Glomerular visceral epithelial cell (primary cell): ENCODE measurements around the gene RXRA.
"Not testable (repeated sequence)": the region's sequence is repeated elsewhere in the genome, so short reads cannot be mapped to it uniquely, and the experiment has no call there.

Experiments used
- DNase-seq: peaks from one replicate; pipeline ENCODE4 v3.0.0-alpha.2; 2016; ENCODE audit errors: extremely low spot score

RXRA gene

GRCh38 chr9:134307674-134308638, 18.3 kb upstream of the RXRA start:
- no peak for DNase-seq

- not testable (repeated sequence) for DNase-seq
Observed at GRCh38 chr9:134308639-134309220, 17.5 kb upstream of the RXRA start.

- DNase-seq: no peak
Observed at GRCh38 chr9:134313470-134313869, 12.8 kb upstream of the RXRA start.

GRCh38 chr9:134314039-134314949, 12.0 kb upstream of the RXRA start:
- DNase-seq: no peak

- DNase-seq: no peak
Observed at GRCh38 chr9:134314950-134315715, 11.1 kb upstream of the RXRA start.

GRCh38 chr9:134315716-134316448, 10.4 kb upstream of the RXRA start:
- DNase-seq: no peak

DNA sequence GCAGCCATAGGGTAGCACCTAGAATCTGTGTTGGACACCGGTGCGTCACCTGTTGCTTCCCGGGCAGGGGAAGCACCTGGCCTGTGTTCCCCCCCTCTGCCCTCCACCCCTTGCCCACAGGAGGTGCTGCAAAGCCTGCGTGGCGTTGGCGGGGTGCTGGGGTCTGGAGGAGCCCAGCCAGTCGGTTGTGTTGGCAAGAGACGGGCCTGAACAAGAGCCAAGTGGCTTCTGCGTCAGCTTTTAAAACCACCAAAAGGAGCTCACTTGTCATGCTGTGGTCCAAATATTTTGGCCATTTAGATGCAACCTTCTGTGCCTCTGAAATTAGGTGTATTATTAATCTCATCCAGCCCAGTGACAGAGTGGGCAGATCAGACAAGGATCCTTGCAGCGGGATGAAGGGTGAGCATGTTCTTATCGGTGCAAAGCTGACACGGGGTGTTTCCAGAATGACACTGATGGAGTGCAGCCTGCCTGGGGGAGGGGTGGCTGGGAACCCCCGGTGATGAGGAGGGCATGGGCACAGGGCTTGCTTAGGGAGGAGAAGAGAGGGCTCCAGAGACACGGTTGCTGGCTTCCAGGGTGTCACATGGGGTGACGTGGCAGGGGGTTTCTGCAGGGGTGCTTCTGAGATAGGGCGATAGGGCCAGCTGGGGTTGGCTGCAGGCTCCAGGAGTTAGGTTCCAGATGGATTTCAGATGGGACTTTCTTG, 9.7 kb upstream of the RXRA start:
- no peak for DNase-seq

GRCh38 chr9:134317400-134317789, 8.9 kb upstream of the RXRA start:
- no peak for DNase-seq

GRCh38 chr9:134317790-134318414, 8.4 kb upstream of the RXRA start:
- DNase-seq: no peak

DNA sequence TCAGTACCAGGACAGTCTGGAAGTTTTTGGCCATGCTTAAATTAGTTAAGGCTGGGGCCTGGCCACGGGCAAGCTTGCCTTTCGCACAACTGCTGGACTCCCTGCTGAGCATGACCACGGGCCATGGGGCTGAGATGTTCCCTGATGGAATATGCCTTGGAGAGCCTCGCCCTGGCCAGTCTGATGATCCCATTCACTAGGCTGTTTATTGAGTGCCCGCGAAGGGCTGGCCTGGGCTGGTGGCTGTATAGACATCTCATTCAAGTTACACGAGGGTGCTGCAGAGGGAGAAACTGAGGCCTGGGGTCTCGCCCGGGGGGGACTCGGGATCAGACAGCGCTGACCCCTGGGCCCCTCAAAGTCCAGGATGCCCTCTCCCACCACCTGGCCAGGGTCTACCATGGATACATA, 7.8 kb upstream of the RXRA start:
- DNase-seq: no peak

- no peak for DNase-seq
Observed at GRCh38 chr9:134318941-134319305, 7.3 kb upstream of the RXRA start.

- DNase-seq: no peak
Observed at GRCh38 chr9:134319306-134320125, 6.7 kb upstream of the RXRA start.

GRCh38 chr9:134320126-134320867, 6.0 kb upstream of the RXRA start:
- no peak for DNase-seq

DNA sequence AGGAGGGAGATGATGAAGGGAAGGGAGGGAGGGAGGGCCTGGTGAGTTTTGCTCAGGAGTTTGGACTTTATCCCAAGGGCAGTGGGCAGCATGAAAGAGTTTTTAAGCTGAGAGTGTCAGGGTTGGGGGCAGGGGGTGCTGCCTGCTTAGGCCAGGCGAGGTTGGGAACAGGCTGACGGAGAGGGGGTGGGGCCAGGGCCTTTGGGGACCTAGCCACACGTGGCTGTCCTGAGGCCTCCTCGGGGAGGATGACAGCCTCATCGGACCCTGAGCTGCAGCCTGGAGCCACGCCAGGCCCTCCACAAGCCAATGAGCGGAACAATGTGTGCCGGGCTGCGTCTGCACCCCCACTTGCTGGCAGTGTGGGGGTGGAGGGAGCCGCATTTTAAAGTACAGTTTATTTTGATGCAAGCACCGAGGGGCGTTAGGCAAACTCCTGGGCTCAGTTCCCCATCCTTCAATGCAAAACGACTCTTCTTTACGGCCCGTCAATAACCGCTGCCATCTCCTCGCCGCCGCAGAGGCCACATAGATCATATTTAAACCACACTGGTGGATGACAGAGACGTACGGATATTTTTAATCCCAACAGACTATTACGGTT, 5.3 kb upstream of the RXRA start:
- no peak for DNase-seq

DNA sequence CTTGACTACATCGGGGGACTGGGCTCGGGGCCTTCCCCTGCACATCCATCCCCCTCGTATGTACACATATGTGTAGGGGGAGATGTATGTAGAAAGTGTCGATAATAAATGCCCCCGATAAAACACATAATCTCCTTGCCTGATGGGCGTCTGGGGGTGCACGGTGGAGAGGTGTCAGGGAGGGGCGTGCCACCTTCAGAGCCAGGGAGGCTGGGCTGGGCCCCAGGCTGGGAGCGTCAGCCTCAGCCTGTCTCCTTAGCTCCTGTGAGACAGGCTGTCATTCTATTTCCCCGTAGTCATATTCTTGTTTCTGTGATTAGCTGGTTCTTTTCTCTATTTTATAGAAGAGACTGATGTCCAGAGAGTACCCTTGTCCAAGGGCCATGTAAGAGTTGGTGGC, 4.7 kb upstream of the RXRA start:
- DNase-seq: no peak

DNA sequence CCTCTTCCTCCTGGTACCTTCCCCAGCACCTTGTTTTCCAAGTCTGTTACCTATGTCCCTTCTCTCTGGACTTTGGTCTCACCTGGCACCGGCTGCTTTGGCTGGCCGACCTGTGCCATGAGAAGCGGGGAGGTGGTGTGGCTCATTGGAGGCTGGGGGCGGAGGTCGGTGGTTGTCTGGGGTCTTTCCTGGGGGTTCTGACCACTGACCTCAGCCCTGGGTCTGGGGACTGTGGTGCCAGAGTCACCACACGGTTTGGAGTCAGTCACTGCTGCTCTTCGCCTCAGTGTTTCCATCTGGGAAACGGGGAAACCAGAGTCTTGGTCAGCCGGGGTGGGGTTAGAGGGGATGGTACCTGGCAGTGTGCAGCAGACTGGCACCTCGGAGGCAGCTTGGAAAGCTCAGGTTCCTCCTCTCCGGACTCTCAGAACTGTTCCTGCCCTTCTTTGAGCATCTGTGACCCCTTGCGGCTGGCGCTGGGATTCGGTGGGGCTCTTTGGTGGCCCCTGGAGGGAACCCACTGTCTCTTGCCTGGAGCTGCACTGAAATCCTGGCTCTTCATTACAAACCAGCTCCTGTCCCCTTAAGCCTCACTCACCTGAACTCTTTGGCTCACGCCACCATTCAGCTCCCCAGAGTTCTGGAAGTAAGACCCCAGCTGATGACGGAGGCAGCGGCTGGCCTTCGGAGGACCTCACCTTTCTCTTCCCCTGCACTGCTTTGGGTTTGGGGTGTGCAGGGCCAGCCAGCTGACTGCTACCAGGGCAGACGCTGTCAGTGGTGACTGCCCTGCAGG, 4.1 kb upstream of the RXRA start:
- DNase-seq: no peak

DNA sequence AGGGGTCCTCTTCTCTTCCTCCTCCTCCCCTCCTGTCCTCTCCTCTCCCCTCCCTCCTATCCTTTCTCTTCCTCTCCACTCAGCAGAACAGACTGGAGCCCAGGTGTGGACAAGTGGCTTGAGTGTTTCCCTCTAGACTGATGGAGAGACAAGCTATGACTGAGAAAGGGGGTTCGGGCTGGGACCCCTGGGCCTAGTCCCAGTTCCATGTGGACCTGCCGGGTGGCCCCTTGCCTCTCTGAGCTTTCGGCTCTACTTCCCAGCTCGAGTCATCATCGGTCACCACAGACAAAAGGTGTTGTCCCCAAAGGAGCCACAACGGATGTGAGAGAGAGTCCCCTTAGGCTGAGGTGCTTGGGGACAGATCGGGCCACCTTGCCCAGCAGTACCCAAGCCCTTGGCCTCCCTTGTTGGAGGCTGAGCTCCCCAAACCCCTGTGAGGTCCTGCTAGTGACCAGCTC, 3.4 kb upstream of the RXRA start:
- DNase-seq: no peak
